Fibroblast of gingiva (primary cell): ENCODE measurements around the gene ZNF275.
"Not testable (repeated sequence)": the region's sequence is repeated elsewhere in the genome, so short reads cannot be mapped to it uniquely, and the experiment has no call there.

ENCODE experiments used
- DNase-seq: peaks from one replicate; pipeline ENCODE4 v3.0.0-alpha.2; 2011; ENCODE audit warnings: low read depth

The ZNF275 gene

DNA sequence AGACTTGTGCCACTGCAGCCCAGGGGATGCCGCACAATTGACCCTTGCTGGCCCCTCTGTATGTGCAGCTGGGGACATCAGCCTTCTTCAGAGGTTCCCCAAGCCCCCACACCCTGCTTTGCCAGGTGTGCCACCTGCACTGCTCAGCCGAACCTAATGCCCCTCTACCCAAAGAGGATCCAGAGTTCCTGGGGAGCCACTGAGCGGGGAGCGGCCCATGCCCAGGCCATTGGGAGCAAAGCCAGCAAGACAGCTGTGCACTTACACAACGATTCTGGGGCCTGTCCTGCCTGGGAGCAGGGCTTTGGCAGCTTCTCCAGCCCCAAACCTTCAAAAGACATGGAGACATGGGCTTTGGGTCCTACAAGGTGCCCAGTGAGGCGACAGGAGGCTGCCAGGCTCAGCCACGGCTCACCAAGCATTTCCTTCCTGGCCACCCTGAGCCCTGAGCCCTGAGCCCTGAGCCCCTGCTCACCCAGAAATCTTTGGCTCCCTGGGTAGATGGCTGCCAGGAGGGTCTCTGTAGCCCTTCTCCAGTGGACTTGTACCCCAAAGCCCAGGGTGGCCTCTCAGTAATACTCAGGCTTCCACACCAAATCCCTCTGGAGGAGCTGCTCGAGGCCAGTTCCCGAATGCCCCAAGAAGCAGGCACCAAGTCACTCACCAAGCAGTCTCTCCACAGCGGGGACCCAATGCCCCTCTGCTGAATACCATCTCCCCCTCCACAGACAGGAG, 54.2 kb downstream of the ZNF275 start:
- no peak for DNase-seq

DNA sequence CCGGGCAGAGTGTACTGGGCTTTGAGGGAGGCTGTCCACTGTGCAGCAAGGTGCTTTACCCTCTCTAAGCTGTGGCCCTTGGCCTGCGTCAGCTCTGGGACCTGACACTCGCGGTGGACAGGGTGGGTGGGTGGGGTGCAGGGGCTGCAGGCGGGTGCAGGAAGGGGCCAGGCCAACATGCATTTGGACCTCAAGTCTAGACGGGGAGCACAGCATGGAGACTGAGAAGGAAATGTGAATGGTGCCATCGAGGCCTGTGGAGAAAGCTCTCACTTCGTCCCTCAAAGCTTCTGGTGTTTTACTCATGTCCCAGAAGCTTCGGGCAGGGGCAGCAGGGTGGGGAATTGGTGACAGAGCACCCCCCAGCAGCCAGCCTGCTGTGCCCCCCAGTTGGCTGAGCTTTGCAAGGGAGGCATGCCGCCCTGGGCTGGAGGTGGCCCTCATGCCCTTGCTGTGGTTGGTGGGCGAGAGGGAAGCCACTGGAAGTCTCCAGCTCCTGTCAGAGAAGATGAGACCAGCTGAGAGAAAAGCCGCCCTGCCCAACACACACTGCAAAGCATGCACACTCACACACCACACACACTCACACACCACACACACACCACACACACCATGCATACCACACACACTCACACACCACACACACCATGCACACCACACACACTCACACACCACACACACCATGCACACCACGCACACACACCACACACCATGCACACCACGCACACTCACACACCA, 54.9 kb downstream of the ZNF275 start:
- DNase-seq: no peak

DNA sequence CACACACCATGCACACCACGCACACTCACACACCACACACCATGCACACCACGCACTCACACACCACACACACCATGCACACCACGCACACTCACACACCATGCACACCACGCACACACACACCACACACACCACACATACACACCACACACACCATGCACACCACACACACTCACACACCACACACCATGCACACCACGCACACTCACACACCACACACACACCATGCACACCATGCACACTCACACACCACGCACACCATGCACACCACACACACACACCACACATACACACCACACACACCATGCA, 55.5 kb downstream of the ZNF275 start:
- DNase-seq: not testable (repeated sequence)

GRCh38 chrX:153392642-153393321, 58.8 kb downstream of the ZNF275 start:
- no peak for DNase-seq

DNA sequence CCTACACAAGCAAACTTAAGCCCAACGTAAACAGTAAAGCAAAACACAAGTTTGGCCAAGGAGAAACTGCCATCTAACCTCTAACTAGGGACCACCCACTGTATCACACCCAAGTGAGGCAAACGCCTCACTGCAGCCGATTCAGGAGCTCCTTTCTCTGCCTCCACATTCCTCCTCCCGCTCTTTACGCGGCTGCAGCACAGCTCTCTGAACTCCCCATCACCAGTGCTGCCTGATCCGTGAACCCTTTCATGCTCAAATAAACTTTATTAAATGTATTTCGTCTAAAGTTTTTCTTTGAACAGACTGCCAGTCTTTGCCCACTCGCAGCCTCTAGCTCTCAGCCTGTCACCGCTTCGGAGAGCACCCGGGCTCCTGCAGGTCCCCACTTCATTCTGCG, 60.7 kb downstream of the ZNF275 start:
- no peak for DNase-seq

DNA sequence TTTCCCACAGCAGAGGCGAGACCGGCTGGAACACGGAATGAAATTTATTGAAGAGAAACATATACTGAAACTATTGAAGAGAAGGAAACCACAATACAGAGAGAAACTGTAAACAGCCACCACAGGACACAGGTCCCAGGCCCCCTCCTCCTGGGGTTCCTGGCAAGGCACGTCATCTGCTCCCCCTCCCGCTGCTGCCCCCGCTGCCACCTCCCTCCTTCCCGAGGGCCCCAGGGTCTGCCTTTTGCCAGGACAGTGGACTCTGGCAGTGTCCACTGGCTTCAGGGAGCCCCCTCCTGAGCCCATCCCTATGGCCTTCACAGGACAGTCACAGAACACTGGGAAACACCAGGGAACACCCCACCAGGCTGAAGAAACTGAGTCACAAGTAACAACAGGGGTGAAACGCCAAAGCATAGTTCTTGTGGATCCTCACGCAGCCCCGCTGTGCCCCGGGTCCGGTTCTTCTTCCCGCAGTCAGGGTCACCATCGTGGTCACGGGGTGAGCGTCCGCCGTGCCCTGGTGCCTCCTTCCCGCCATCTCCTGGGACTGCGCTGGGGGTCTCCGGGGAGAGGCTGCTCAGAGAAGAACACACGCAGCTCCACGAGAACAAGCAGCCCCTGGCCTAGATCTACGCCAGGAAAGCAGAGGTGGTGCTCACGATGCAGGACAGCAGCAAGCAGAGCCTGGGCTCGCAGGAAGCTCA, 61.8 kb downstream of the ZNF275 start:
- DNase-seq: no peak

GRCh38 chrX:153396320-153397195, 62.6 kb downstream of the ZNF275 start:
- DNase-seq: no peak

GRCh38 chrX:153397256-153397960, 63.5 kb downstream of the ZNF275 start:
- DNase-seq: no peak

- no peak for DNase-seq
Observed at GRCh38 chrX:153398275-153398960, 64.5 kb downstream of the ZNF275 start.

- DNase-seq: no peak
Observed at GRCh38 chrX:153400146-153401132, 66.5 kb downstream of the ZNF275 start.

DNA sequence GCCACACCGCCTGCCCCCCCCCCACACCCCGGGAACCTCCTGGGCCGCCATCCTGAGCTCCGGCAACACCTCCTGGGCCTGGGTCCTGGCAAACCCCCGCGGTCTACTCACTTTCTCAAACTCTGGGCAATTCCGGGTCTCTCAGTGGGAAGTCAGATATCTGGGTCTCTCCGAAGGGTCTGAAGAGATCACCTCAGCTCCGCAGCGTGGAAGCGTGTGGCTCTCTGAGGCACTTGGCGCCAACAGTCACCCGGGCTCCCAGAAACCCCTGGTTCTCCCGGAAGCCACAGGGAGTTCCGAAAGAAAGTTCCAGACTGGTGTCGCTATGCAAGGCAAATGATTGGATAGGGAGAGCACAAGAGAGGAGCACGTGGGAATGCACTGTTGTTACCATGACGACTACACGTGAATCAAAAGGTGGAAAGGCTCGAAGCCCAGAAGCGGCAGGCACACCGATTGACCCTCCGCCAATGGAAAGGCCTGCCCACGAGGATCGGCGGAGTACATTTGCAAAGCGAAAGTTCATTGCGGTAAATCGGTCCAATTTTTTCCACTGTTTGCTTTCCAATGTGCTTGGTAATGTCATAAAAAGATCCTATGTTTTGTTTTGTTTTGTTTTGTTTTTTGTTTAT, 67.3 kb downstream of the ZNF275 start, which contains the start of gene PNMA6E:
TSS of gene PNMA6E (minus strand) at position 218 of the 632 bp plus-strand sequence. CDS start 2,501 bp downstream, outside the sequence.
- DNase-seq: no peak
